Small intestine (tissue), 7 donors: ENCODE data around the gene LRRC75B. TPM values are rescaled to one million over a fixed set of nuclear protein-coding genes. Genes with fewer than 3 reads are reported as not detected.
A peak's percentile ranks its signal among the peaks of the same experiment; 100 is the strongest.
"Not testable (repeated sequence)": the region's sequence is repeated elsewhere in the genome, so short reads cannot be mapped to it uniquely, and the experiment has no call there.

ENCODE experiments used
- DNase-seq, 2 donors: peaks; one replicate each; pipeline versions ENCODE4 v3.0.0 to v3.0.0-alpha.2; 2013
- FAIRE-seq: peaks from 2 replicates; lab custom pipeline; 2012; peaks lifted over from hg19 to GRCh38; lab: Jason Lieb, UNC
- H3K27ac ChIP-seq, 3 donors: one replicate each; pipeline ENCODE4 v1.5.1; 2013; ENCODE audit warnings: low read length in 2 of 3, mild to moderate bottlenecking in 2 of 3, control low read depth in 1 of 3, inconsistent platforms in 1 of 3, low read depth in 1 of 3, moderate library complexity in 1 of 3
- H3K27me3 ChIP-seq, 3 donors: one replicate each; pipeline ENCODE4 v1.6.1; 2013; ENCODE audit warnings: low read length in 3 of 3, inconsistent platforms in 1 of 3; ENCODE audit not compliant: control insufficient read depth in 3 of 3, insufficient read depth in 3 of 3
- H3K36me3 ChIP-seq, 3 donors: one replicate each; pipeline ENCODE4 v1.6.1; 2013; ENCODE audit warnings: low read length in 3 of 3, inconsistent platforms in 1 of 3, low read depth in 1 of 3, mild to moderate bottlenecking in 1 of 3, moderate library complexity in 1 of 3; ENCODE audit not compliant: control insufficient read depth in 3 of 3, insufficient read depth in 2 of 3
- H3K4me1 ChIP-seq, 3 donors: one replicate each; pipeline ENCODE4 v1.6.1; 2013; ENCODE audit warnings: low read length in 2 of 3, inconsistent platforms in 1 of 3, low read depth in 1 of 3, mild to moderate bottlenecking in 1 of 3, moderate library complexity in 1 of 3; ENCODE audit not compliant: control insufficient read depth in 3 of 3, insufficient read depth in 2 of 3
- H3K4me3 ChIP-seq, 3 donors: one replicate each; pipeline ENCODE4 v1.5.1; 2013; ENCODE audit warnings: low read length in 3 of 3, control low read depth in 1 of 3, inconsistent platforms in 1 of 3, low read depth in 1 of 3, mild to moderate bottlenecking in 1 of 3, moderate library complexity in 1 of 3
- H3K9me3 ChIP-seq, 2 donors: one replicate each; pipeline ENCODE4 v1.6.1; 2013; ENCODE audit warnings: low read depth in 1 of 2, low read length in 1 of 2; ENCODE audit not compliant: control insufficient read depth in 2 of 2, insufficient read depth in 1 of 2
- WGBS, 3 donors: extraction: QIAGEN DNeasy Blood & Tissue Kit; methylation state at CpG; one replicate each; pipeline ENCODE4 v1.1.7; 2013; 5-methylcytosine and 5-hydroxymethylcytosine counted together
- polyA plus RNA-seq, 4 donors: library from polyadenylated mRNA; stranded (reverse) in 3 of 4; unstranded in 1 of 4; fragments of 200-250 nt in 3 of 4; fragments of 120-200 nt in 1 of 4; gene quantifications; one replicate each; pipeline versions ENCODE4 v1.2.1 to v1.2.3, GENCODE V29; 2013
- donor health status: healthy with polysubstance abuse.
- donor health status: control.
- donor health status: control.
- donor health status: Bipolar disorder and iron deficiency.
- donor health status: healthy.

The LRRC75B gene
- polyA plus RNA-seq, 4 donors = 15.5 to 123 (median 76.5) TPM

GRCh38 chr22:24607429-24607983, 14.6 kb upstream of the LRRC75B start:
- H3K27ac ChIP-seq = peak overlapping the region in 2 of 3 donors; percentile 2 to 14
- 26 to 55% (median 28%) methylated on average over 15 to 18 of the region's 18 CpGs for WGBS, 3 donors
- not testable (repeated sequence) for FAIRE-seq

GRCh38 chr22:24606340-24606739, 13.5 kb upstream of the LRRC75B start:
- 63 to 77% (median 64%) methylated on average over 2 of the region's 2 CpGs for WGBS, 3 donors
- not testable (repeated sequence) for H3K36me3 ChIP-seq, H3K4me3 ChIP-seq, H3K27me3 ChIP-seq, FAIRE-seq, DNase-seq, H3K9me3 ChIP-seq
- Histone ChIP-seq H3K27ac (peak overlapping the region in 1 of 3 donors; percentile 30), H3K4me1 (peaks cover 0 to 28% (median 0%) of the 10 kb centered on the region in 3 donors)

More at GRCh38 chr22:24607429-24607983, 14.6 kb upstream of the LRRC75B start:
- DNase-seq = peak; percentile 52 to 74
- not testable (repeated sequence) for H3K27me3 ChIP-seq, H3K36me3 ChIP-seq, H3K9me3 ChIP-seq
- Histone ChIP-seq H3K4me1 (peaks cover 0 to 16% (median 0%) of the 10 kb centered on the region in 3 donors), H3K4me3 (peak overlapping the region in 1 of 3 donors; percentile 9)

GRCh38 chr22:24603770-24604629, 11.1 kb upstream of the LRRC75B start:
- Histone ChIP-seq H3K27ac (peak overlapping the region; percentile 44 to 91 (median 45)), H3K4me3 (peak overlapping the region in 2 of 3 donors; percentile 41 to 43), H3K4me1 (peaks cover 4 to 37% (median 10%) of the 10 kb centered on the region in 3 donors)
- H3K9me3 ChIP-seq, H3K36me3 ChIP-seq, H3K27me3 ChIP-seq, FAIRE-seq: not testable (repeated sequence)
- peak; percentile 45 to 48 for DNase-seq
- WGBS, 3 donors = 16 to 21% (median 17%) methylated on average over 18 of the region's 18 CpGs

GRCh38 chr22:24602847-24603769, 10.2 kb upstream of the LRRC75B start, which contains the start of gene GGT1:
GGT1 (plus strand) TSS chr22:24603193; CDS start chr22:24611082, 7,889 bp downstream.
- not testable (repeated sequence) for H3K36me3 ChIP-seq, H3K9me3 ChIP-seq, H3K27me3 ChIP-seq, FAIRE-seq
- Histone ChIP-seq H3K27ac (peak within 1 kb of the TSS; percentile 45 to 91 (median 57)), H3K4me1 (peaks cover 4 to 37% (median 10%) of the 10 kb centered on the region in 3 donors), H3K4me3 (peak within 1 kb of the TSS in 2 of 3 donors; percentile 41 to 43)
- DNase-seq = peak in 1 of 2 donors; percentile 54
- 42 to 61% (median 58%) methylated on average over 18 to 21 of the region's 22 CpGs for WGBS, 3 donors

GRCh38 chr22:24602105-24602749, 9.4 kb upstream of the LRRC75B start:
- WGBS, 3 donors = 60 to 78% (median 68%) methylated on average over 11 of the region's 11 CpGs

GRCh38 chr22:24601217-24602104, 8.6 kb upstream of the LRRC75B start:
- H3K36me3 ChIP-seq = no peaks in the 10 kb centered on the region
- peak overlapping the region; percentile 15 to 65 (median 28) for H3K27ac ChIP-seq
- no peaks in the 10 kb centered on the region for H3K9me3 ChIP-seq
- H3K4me1 ChIP-seq = peaks cover 4 to 30% (median 10%) of the 10 kb centered on the region in 3 donors
- H3K27me3 ChIP-seq = no peaks in the 10 kb centered on the region
- FAIRE-seq = no peak
- H3K4me3 ChIP-seq = no peak overlapping the region
- 35 to 59% (median 39%) methylated on average over 12 of the region's 12 CpGs for WGBS, 3 donors
- peak; percentile 72 to 93 for DNase-seq

More at GRCh38 chr22:24602105-24602749, 9.4 kb upstream of the LRRC75B start:
- Histone ChIP-seq H3K4me1 (peaks cover 4 to 32% (median 10%) of the 10 kb centered on the region in 3 donors), H3K27ac (peak overlapping the region; percentile 28 to 65 (median 44))
- DNase-seq, H3K4me3 ChIP-seq, H3K36me3 ChIP-seq, H3K27me3 ChIP-seq, H3K9me3 ChIP-seq, FAIRE-seq: not testable (repeated sequence)
